ENCODE measurements around the gene EPYC.

The EPYC gene

GRCh38 chr12:91004872-91005271 is at the start of gene EPYC:
Gene EPYC, minus strand, starts transcription at chr12:91004972. Its CDS starts 2,407 bp downstream, at chr12:91002565.
- no peak for DNase-seq (ENCODE audit: low read depth in 2 of 2)

GRCh38 chr12:91053951-91054715 is 49.4 kb upstream of the EPYC start:
- DNase-seq (ENCODE audit: low read depth in 2 of 2) = no peak

GRCh38 chr12:91052026-91052425 is 47.3 kb upstream of the EPYC start:
- no peak for DNase-seq (ENCODE audit: low read depth in 2 of 2)

GRCh38 chr12:91044586-91044985 is 39.8 kb upstream of the EPYC start:
- DNase-seq (ENCODE audit: low read depth in 2 of 2) = no peak

- DNase-seq (ENCODE audit: low read depth in 2 of 2) = no peak
These were observed 38.6 kb upstream of the EPYC start for GRCh38 chr12:91043408-91043807.

GRCh38 chr12:91040096-91040755 is 35.5 kb upstream of the EPYC start:
- DNase-seq (ENCODE audit: low read depth in 2 of 2) = no peak

- no peak for DNase-seq (ENCODE audit: low read depth in 2 of 2)
These were observed 32.5 kb upstream of the EPYC start for GRCh38 chr12:91037276-91037675.

- DNase-seq (ENCODE audit: low read depth in 2 of 2) = no peak
These were observed 28.5 kb upstream of the EPYC start for GRCh38 chr12:91033251-91033650.

- DNase-seq (ENCODE audit: low read depth in 2 of 2) = no peak
These were observed 18.7 kb upstream of the EPYC start for GRCh38 chr12:91023326-91024004.

- no peak for DNase-seq (ENCODE audit: low read depth in 2 of 2)
These were observed 16.3 kb upstream of the EPYC start for GRCh38 chr12:91021076-91021475.

- DNase-seq (ENCODE audit: low read depth in 2 of 2) = no peak
These were observed 14.7 kb upstream of the EPYC start for GRCh38 chr12:91019455-91019854.

- DNase-seq (ENCODE audit: low read depth in 2 of 2) = no peak
These were observed 12.9 kb upstream of the EPYC start for GRCh38 chr12:91017511-91018263.

- DNase-seq (ENCODE audit: low read depth in 2 of 2) = no peak
These were observed 12.3 kb upstream of the EPYC start for GRCh38 chr12:91017043-91017442.

GRCh38 chr12:91009319-91009950 is 4.7 kb upstream of the EPYC start:
- DNase-seq (ENCODE audit: low read depth in 2 of 2) = no peak

GRCh38 chr12:91007531-91008290 is 2.9 kb upstream of the EPYC start:
- no peak for DNase-seq (ENCODE audit: low read depth in 2 of 2)

- DNase-seq (ENCODE audit: low read depth in 2 of 2) = no peak
These were observed 1.0 kb downstream of the EPYC start for GRCh38 chr12:91003737-91004136.

GRCh38 chr12:91001306-91001705 is 3.5 kb downstream of the EPYC start:
- no peak for DNase-seq (ENCODE audit: low read depth in 2 of 2)

- DNase-seq (ENCODE audit: low read depth in 2 of 2) = no peak
These were observed 4.8 kb downstream of the EPYC start for GRCh38 chr12:90999966-91000365.

GRCh38 chr12:90999527-90999926 is 5.2 kb downstream of the EPYC start:
- DNase-seq (ENCODE audit: low read depth in 2 of 2) = no peak

GRCh38 chr12:90995010-90995409 is 9.8 kb downstream of the EPYC start:
- DNase-seq (ENCODE audit: low read depth in 2 of 2) = no peak

- DNase-seq (ENCODE audit: low read depth in 2 of 2) = no peak
These were observed 12.8 kb downstream of the EPYC start for GRCh38 chr12:90991952-90992465.
